Large intestine (tissue), 3 donors: ENCODE data around the gene AP2B1. TPM values are rescaled to one million over a fixed set of nuclear protein-coding genes. Genes with fewer than 3 reads are reported as not detected.
"Not testable (repeated sequence)": the region's sequence is repeated elsewhere in the genome, so short reads cannot be mapped to it uniquely, and the experiment has no call there.

Source experiments
- DNase-seq, 2 donors: peaks; one replicate each; pipeline versions ENCODE4 v3.0.0 to v3.0.0-alpha.2; 2013
- H3K27ac ChIP-seq: one replicate; pipeline ENCODE4 v1.5.1; 2013; ENCODE audit warnings: low read length
- H3K27me3 ChIP-seq: 2 replicates; pipeline ENCODE4 v1.6.1; 2013; ENCODE audit warnings: low read length; ENCODE audit not compliant: control insufficient read depth, insufficient read depth
- H3K36me3 ChIP-seq: 2 replicates; pipeline ENCODE4 v1.6.1; 2013; ENCODE audit warnings: low read length; ENCODE audit not compliant: control insufficient read depth, insufficient read depth
- H3K4me1 ChIP-seq: one replicate; pipeline ENCODE4 v1.6.1; 2013; ENCODE audit warnings: low read length; ENCODE audit not compliant: control insufficient read depth, insufficient read depth
- H3K4me3 ChIP-seq: one replicate; pipeline ENCODE4 v1.5.1; 2013; ENCODE audit warnings: low read length
- H3K9me3 ChIP-seq: one replicate; pipeline ENCODE4 v1.6.1; 2013; ENCODE audit warnings: mild to moderate bottlenecking, low read depth, low read length, moderate library complexity; ENCODE audit not compliant: control insufficient read depth
- WGBS: methylation state at CpG from one replicate; pipeline ENCODE4 v1.1.5; 2013; ENCODE audit warnings: low lambda C conversion rate; ENCODE audit not compliant: insufficient coverage; 5-methylcytosine and 5-hydroxymethylcytosine counted together
- polyA plus RNA-seq: library from polyadenylated mRNA; unstranded; fragments of 120-200 nt; gene quantifications from one replicate; pipeline ENCODE4 v1.2.1, GENCODE V29; 2013

AP2B1 gene
- polyA plus RNA-seq, 1 donor, result 89.5 TPM

- no peaks in the 10 kb centered on the region for H3K9me3 ChIP-seq
- peaks cover 66% of the 10 kb centered on the region for H3K36me3 ChIP-seq
- no peaks in the 10 kb centered on the region for H3K27me3 ChIP-seq
- H3K27ac ChIP-seq, result no peak overlapping the region
- DNase-seq, result no peak
- H3K4me3 ChIP-seq, result no peak overlapping the region
- no peaks in the 10 kb centered on the region for H3K4me1 ChIP-seq
- 80% methylated on average over 3 of the region's 7 CpGs for WGBS
Observed at GRCh38 chr17:35692512-35693210, 105.5 kb downstream of the AP2B1 start.

GRCh38 chr17:35693662-35694061, 106.5 kb downstream of the AP2B1 start:
- Histone ChIP-seq H3K4me1 (no peaks in the 10 kb centered on the region), H3K27ac (no peak overlapping the region), H3K9me3 (no peaks in the 10 kb centered on the region), H3K4me3 (no peak overlapping the region), H3K36me3 (peaks cover 57% of the 10 kb centered on the region), H3K27me3 (no peaks in the 10 kb centered on the region)
- no CpG with 5 or more reads among the region's 3 CpGs for WGBS
- DNase-seq, result no peak

GRCh38 chr17:35694906-35695305, 107.8 kb downstream of the AP2B1 start:
- no peak for DNase-seq
- H3K9me3 ChIP-seq, result no peaks in the 10 kb centered on the region
- H3K4me3 ChIP-seq, result no peak overlapping the region
- H3K36me3 ChIP-seq, result peaks cover 49% of the 10 kb centered on the region
- H3K27me3 ChIP-seq, result no peaks in the 10 kb centered on the region
- H3K27ac ChIP-seq, result no peak overlapping the region
- H3K4me1 ChIP-seq, result no peaks in the 10 kb centered on the region
- WGBS, result no CpG with 5 or more reads among the region's 2 CpGs

- H3K36me3 ChIP-seq, result peaks cover 42% of the 10 kb centered on the region
- no peak overlapping the region for H3K4me3 ChIP-seq
- no CpG with 5 or more reads among the region's 2 CpGs for WGBS
- peak; percentile 10 to 23 for DNase-seq
- no peak overlapping the region for H3K27ac ChIP-seq
- no peaks in the 10 kb centered on the region for H3K9me3 ChIP-seq
- no peaks in the 10 kb centered on the region for H3K4me1 ChIP-seq
- H3K27me3 ChIP-seq, result no peaks in the 10 kb centered on the region
Observed at GRCh38 chr17:35695613-35696012, 108.5 kb downstream of the AP2B1 start.

- no peak overlapping the region for H3K4me3 ChIP-seq
- no peaks in the 10 kb centered on the region for H3K27me3 ChIP-seq
- DNase-seq, result no peak
- WGBS, result 100% methylated on average over 1 of the region's 2 CpGs
- peaks cover 28% of the 10 kb centered on the region for H3K36me3 ChIP-seq
- H3K4me1 ChIP-seq, result no peaks in the 10 kb centered on the region
- H3K27ac ChIP-seq, result no peak overlapping the region
- H3K9me3 ChIP-seq, result no peaks in the 10 kb centered on the region
Observed at GRCh38 chr17:35698800-35699199, 111.7 kb downstream of the AP2B1 start.

GRCh38 chr17:35700150-35700549, 113.0 kb downstream of the AP2B1 start:
- H3K4me1 ChIP-seq, result no peaks in the 10 kb centered on the region
- H3K27ac ChIP-seq, result no peak overlapping the region
- H3K9me3 ChIP-seq, result no peaks in the 10 kb centered on the region
- H3K4me3 ChIP-seq, result no peak overlapping the region
- WGBS, result 85% methylated on average over 4 of the region's 6 CpGs
- H3K36me3 ChIP-seq, result peaks cover 18% of the 10 kb centered on the region
- DNase-seq, result no peak
- H3K27me3 ChIP-seq, result no peaks in the 10 kb centered on the region

- no peaks in the 10 kb centered on the region for H3K9me3 ChIP-seq
- H3K27me3 ChIP-seq, result no peaks in the 10 kb centered on the region
- no peak for DNase-seq
- no peaks in the 10 kb centered on the region for H3K4me1 ChIP-seq
- no peak overlapping the region for H3K27ac ChIP-seq
- H3K4me3 ChIP-seq, result no peak overlapping the region
- no CpG with 5 or more reads among the region's 5 CpGs for WGBS
- peaks cover 9% of the 10 kb centered on the region for H3K36me3 ChIP-seq
Observed at GRCh38 chr17:35701491-35701890, 114.4 kb downstream of the AP2B1 start.

- H3K9me3 ChIP-seq, H3K27me3 ChIP-seq, H3K27ac ChIP-seq, H3K4me1 ChIP-seq, H3K36me3 ChIP-seq, DNase-seq, H3K4me3 ChIP-seq: not testable (repeated sequence)
- no CpG with 5 or more reads among the region's 2 CpGs for WGBS
Observed at GRCh38 chr17:35703308-35703707, 116.2 kb downstream of the AP2B1 start.

- Histone ChIP-seq H3K27me3 (no peaks in the 10 kb centered on the region), H3K36me3 (peaks cover 9% of the 10 kb centered on the region), H3K9me3 (no peaks in the 10 kb centered on the region), H3K4me1 (no peaks in the 10 kb centered on the region), H3K4me3 (no peak overlapping the region), H3K27ac (no peak overlapping the region)
- WGBS, result 100% methylated on average over 1 of the region's 1 CpG
- DNase-seq, result no peak
Observed at GRCh38 chr17:35705230-35705629, 118.1 kb downstream of the AP2B1 start.

GRCh38 chr17:35705705-35706104, 118.6 kb downstream of the AP2B1 start:
- Histone ChIP-seq H3K4me3 (no peak overlapping the region), H3K27me3 (no peaks in the 10 kb centered on the region), H3K27ac (no peak overlapping the region), H3K36me3 (peaks cover 12% of the 10 kb centered on the region), H3K9me3 (no peaks in the 10 kb centered on the region), H3K4me1 (no peaks in the 10 kb centered on the region)
- WGBS, result no CpG with 5 or more reads among the region's 5 CpGs
- no peak for DNase-seq

- H3K9me3 ChIP-seq, result no peaks in the 10 kb centered on the region
- WGBS, result 92% methylated on average over 2 of the region's 3 CpGs
- peaks cover 2% of the 10 kb centered on the region for H3K4me1 ChIP-seq
- peak in 1 of 2 donors; percentile 24 for DNase-seq
- H3K27me3 ChIP-seq, result no peaks in the 10 kb centered on the region
- no peak overlapping the region for H3K4me3 ChIP-seq
- peaks cover 18% of the 10 kb centered on the region for H3K36me3 ChIP-seq
- no peak overlapping the region for H3K27ac ChIP-seq
Observed at GRCh38 chr17:35708149-35708548, 121.0 kb downstream of the AP2B1 start.
